ENCODE data around the gene KRT222.

KRT222 gene

GRCh38 chr17:40699371-40699770 is 34.4 kb upstream of the KRT222 start:
- H3K27me3 ChIP-seq (replicated peaks in 2 of 5; ENCODE audit: control insufficient read depth in 4 of 5, insufficient read depth in 5 of 5, low read length in 4 of 5): peaks cover 11 to 79% (median 46%) of the 10 kb centered on the region in 5 experiments
- CTCF ChIA-PET: no interaction called here

GRCh38 chr17:40697297-40697696 is 32.3 kb upstream of the KRT222 start:
- no peak overlapping the region for H3K27ac ChIP-seq (ENCODE audit: insufficient read depth in 1 of 2, low read depth in 1 of 2, low read length in 2 of 2, poor library complexity in 1 of 2, severe bottlenecking in 2 of 2)
- ChIA-PET POLR2A (no interaction called here), CTCF (no interaction called here)
- H3K27me3 ChIP-seq (replicated peaks in 2 of 5; ENCODE audit: control insufficient read depth in 4 of 5, insufficient read depth in 5 of 5, low read length in 4 of 5): peaks cover 8 to 88% (median 48%) of the 10 kb centered on the region in 5 experiments
- H3K36me3 ChIP-seq (ENCODE audit: control insufficient read depth in 4 of 4, insufficient read depth in 4 of 4, low read length in 3 of 4): no peaks in the 10 kb centered on the region
- H3K4me1 ChIP-seq (ENCODE audit: control extremely low read depth in 1 of 4, control insufficient read depth in 4 of 4, insufficient read depth in 4 of 4, low read length in 3 of 4): peaks cover 0 to 5% (median 0%) of the 10 kb centered on the region in 4 experiments
- H3K4me3 ChIP-seq (ENCODE audit: control insufficient read depth in 1 of 7, extremely low read depth in 1 of 7, insufficient read depth in 4 of 7, low read depth in 2 of 7, low read length in 6 of 7): no peak overlapping the region
- no peaks in the 10 kb centered on the region for H3K9me3 ChIP-seq (ENCODE audit: control extremely low read depth in 1 of 5, control insufficient read depth in 4 of 5, insufficient read depth in 2 of 5, low read depth in 1 of 5, low read length in 4 of 5)
- WGBS (ENCODE audit: insufficient coverage): 83% methylated on average over 7 of the region's 7 CpGs
- DNase-seq: no peak

More at GRCh38 chr17:40699371-40699770, 34.4 kb upstream of the KRT222 start:
- no peak for DNase-seq
- Histone ChIP-seq H3K36me3 (ENCODE audit: control insufficient read depth in 4 of 4, insufficient read depth in 4 of 4, low read length in 3 of 4) (no peaks in the 10 kb centered on the region), H3K27ac (ENCODE audit: insufficient read depth in 1 of 2, low read depth in 1 of 2, low read length in 2 of 2, poor library complexity in 1 of 2, severe bottlenecking in 2 of 2) (no peak overlapping the region), H3K4me1 (ENCODE audit: control extremely low read depth in 1 of 4, control insufficient read depth in 4 of 4, insufficient read depth in 4 of 4, low read length in 3 of 4) (peaks cover 0 to 5% (median 0%) of the 10 kb centered on the region in 4 experiments), H3K9me3 (ENCODE audit: control extremely low read depth in 1 of 5, control insufficient read depth in 4 of 5, insufficient read depth in 2 of 5, low read depth in 1 of 5, low read length in 4 of 5) (no peaks in the 10 kb centered on the region), H3K4me3 (ENCODE audit: control insufficient read depth in 1 of 7, extremely low read depth in 1 of 7, insufficient read depth in 4 of 7, low read depth in 2 of 7, low read length in 6 of 7) (no peak overlapping the region)
- POLR2A ChIA-PET: no interaction called here
- 98% methylated on average over 6 of the region's 9 CpGs for WGBS (ENCODE audit: insufficient coverage)

- ChIA-PET POLR2A (no interaction called here), CTCF (interaction anchor here (0.9 kb wide), 1 partner anchor 50 kb away, joined by 3 read pairs; no protein-coding TSS in a partner anchor)
- peaks cover 8 to 89% (median 49%) of the 10 kb centered on the region in 5 experiments for H3K27me3 ChIP-seq (replicated peaks in 2 of 5; ENCODE audit: control insufficient read depth in 4 of 5, insufficient read depth in 5 of 5, low read length in 4 of 5)
- peaks cover 0 to 5% (median 0%) of the 10 kb centered on the region in 4 experiments for H3K4me1 ChIP-seq (ENCODE audit: control extremely low read depth in 1 of 4, control insufficient read depth in 4 of 4, insufficient read depth in 4 of 4, low read length in 3 of 4)
- H3K4me3 ChIP-seq (ENCODE audit: control insufficient read depth in 1 of 7, extremely low read depth in 1 of 7, insufficient read depth in 4 of 7, low read depth in 2 of 7, low read length in 6 of 7): no peak overlapping the region
- H3K36me3 ChIP-seq (ENCODE audit: control insufficient read depth in 4 of 4, insufficient read depth in 4 of 4, low read length in 3 of 4): no peaks in the 10 kb centered on the region
- peak in 1 of 3 donors; percentile 6 for DNase-seq
- 17% methylated on average over 1 of the region's 3 CpGs for WGBS (ENCODE audit: insufficient coverage)
- no peaks in the 10 kb centered on the region for H3K9me3 ChIP-seq (ENCODE audit: control extremely low read depth in 1 of 5, control insufficient read depth in 4 of 5, insufficient read depth in 2 of 5, low read depth in 1 of 5, low read length in 4 of 5)
- H3K27ac ChIP-seq (ENCODE audit: insufficient read depth in 1 of 2, low read depth in 1 of 2, low read length in 2 of 2, poor library complexity in 1 of 2, severe bottlenecking in 2 of 2): no peak overlapping the region
Measured at GRCh38 chr17:40696651-40697072, 31.7 kb upstream of the KRT222 start.

DNA sequence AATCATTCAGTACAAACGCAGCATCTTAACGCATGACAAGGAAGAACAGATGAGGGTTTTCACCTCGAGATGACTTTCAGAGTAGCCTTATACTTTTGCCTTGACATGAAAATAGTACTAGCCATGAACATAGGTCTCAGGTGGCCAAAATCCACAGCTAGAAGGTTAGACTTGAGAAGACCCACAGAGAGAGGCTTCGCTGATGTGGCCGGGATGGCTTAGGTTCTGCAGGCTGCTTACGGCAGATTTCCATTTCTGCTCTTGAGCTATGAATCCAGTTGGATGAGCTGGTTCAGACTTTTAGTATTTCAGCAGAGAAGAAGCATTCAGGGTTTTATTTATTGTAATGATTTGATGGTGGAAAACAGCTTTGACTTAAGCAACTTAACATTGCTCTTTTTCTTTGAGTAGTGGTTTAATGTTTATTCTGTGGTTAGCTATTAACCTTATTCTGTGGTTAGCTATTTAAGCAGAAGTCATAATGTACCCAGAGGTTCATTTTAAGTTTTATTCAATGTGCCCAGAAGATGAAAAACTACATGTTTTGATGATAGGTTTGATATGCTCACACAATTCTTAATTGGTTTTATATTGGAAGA is 31.0 kb upstream of the KRT222 start:
- Histone ChIP-seq H3K27ac (ENCODE audit: insufficient read depth in 1 of 2, low read depth in 1 of 2, low read length in 2 of 2, poor library complexity in 1 of 2, severe bottlenecking in 2 of 2) (no peak overlapping the region), H3K9me3 (ENCODE audit: control extremely low read depth in 1 of 5, control insufficient read depth in 4 of 5, insufficient read depth in 2 of 5, low read depth in 1 of 5, low read length in 4 of 5) (no peaks in the 10 kb centered on the region), H3K4me3 (ENCODE audit: control insufficient read depth in 1 of 7, extremely low read depth in 1 of 7, insufficient read depth in 4 of 7, low read depth in 2 of 7, low read length in 6 of 7) (no peak overlapping the region), H3K4me1 (ENCODE audit: control extremely low read depth in 1 of 4, control insufficient read depth in 4 of 4, insufficient read depth in 4 of 4, low read length in 3 of 4) (peaks cover 0 to 5% (median 0%) of the 10 kb centered on the region in 4 experiments), H3K36me3 (ENCODE audit: control insufficient read depth in 4 of 4, insufficient read depth in 4 of 4, low read length in 3 of 4) (no peaks in the 10 kb centered on the region), H3K27me3 (replicated peaks in 2 of 5; ENCODE audit: control insufficient read depth in 4 of 5, insufficient read depth in 5 of 5, low read length in 4 of 5) (peaks cover 8 to 89% (median 49%) of the 10 kb centered on the region in 5 experiments)
- POLR2A ChIA-PET: interaction anchor here (0.8 kb wide), 1 partner anchor 10 kb away, joined by 3 read pairs; no protein-coding TSS in a partner anchor
- peak in 2 of 3 donors; percentile 29 to 33 for DNase-seq
- 95% methylated on average over 4 of the region's 6 CpGs for WGBS (ENCODE audit: insufficient coverage)
- CTCF ChIA-PET: interaction anchor here (0.9 to 1.0 kb wide), 2 partner anchors 49 to 76 kb away, joined by 3 to 6 read pairs; no protein-coding TSS in a partner anchor

- Histone ChIP-seq H3K4me3 (ENCODE audit: control insufficient read depth in 1 of 7, extremely low read depth in 1 of 7, insufficient read depth in 4 of 7, low read depth in 2 of 7, low read length in 6 of 7) (no peak overlapping the region), H3K27me3 (replicated peaks in 2 of 5; ENCODE audit: control insufficient read depth in 4 of 5, insufficient read depth in 5 of 5, low read length in 4 of 5) (peaks cover 8 to 87% (median 47%) of the 10 kb centered on the region in 5 experiments), H3K27ac (ENCODE audit: insufficient read depth in 1 of 2, low read depth in 1 of 2, low read length in 2 of 2, poor library complexity in 1 of 2, severe bottlenecking in 2 of 2) (no peak overlapping the region), H3K36me3 (ENCODE audit: control insufficient read depth in 4 of 4, insufficient read depth in 4 of 4, low read length in 3 of 4) (no peaks in the 10 kb centered on the region), H3K4me1 (ENCODE audit: control extremely low read depth in 1 of 4, control insufficient read depth in 4 of 4, insufficient read depth in 4 of 4, low read length in 3 of 4) (peaks cover 0 to 5% (median 0%) of the 10 kb centered on the region in 4 experiments), H3K9me3 (ENCODE audit: control extremely low read depth in 1 of 5, control insufficient read depth in 4 of 5, insufficient read depth in 2 of 5, low read depth in 1 of 5, low read length in 4 of 5) (no peaks in the 10 kb centered on the region)
- DNase-seq: no peak
- 94% methylated on average over 9 of the region's 9 CpGs for WGBS (ENCODE audit: insufficient coverage)
- CTCF ChIA-PET: interaction anchor here (0.8 kb wide), 1 partner anchor 13 kb away, joined by 3 read pairs; no protein-coding TSS in a partner anchor
- POLR2A ChIA-PET: no interaction called here
Measured at GRCh38 chr17:40694584-40694983, 29.6 kb upstream of the KRT222 start.

GRCh38 chr17:40687106-40687505 is 22.1 kb upstream of the KRT222 start:
- ChIA-PET CTCF (no interaction called here), POLR2A (no interaction called here)
- H3K36me3 ChIP-seq (ENCODE audit: control insufficient read depth in 4 of 4, insufficient read depth in 4 of 4, low read length in 3 of 4): no peaks in the 10 kb centered on the region
- no peak overlapping the region for H3K4me3 ChIP-seq (ENCODE audit: control insufficient read depth in 1 of 7, extremely low read depth in 1 of 7, insufficient read depth in 4 of 7, low read depth in 2 of 7, low read length in 6 of 7)
- 100% methylated on average over 1 of the region's 5 CpGs for WGBS (ENCODE audit: insufficient coverage)
- no peaks in the 10 kb centered on the region for H3K9me3 ChIP-seq (ENCODE audit: control extremely low read depth in 1 of 5, control insufficient read depth in 4 of 5, insufficient read depth in 2 of 5, low read depth in 1 of 5, low read length in 4 of 5)
- peaks cover 2 to 39% (median 15%) of the 10 kb centered on the region in 5 experiments for H3K27me3 ChIP-seq (replicated peaks in 2 of 5; ENCODE audit: control insufficient read depth in 4 of 5, insufficient read depth in 5 of 5, low read length in 4 of 5)
- no peak overlapping the region for H3K27ac ChIP-seq (ENCODE audit: insufficient read depth in 1 of 2, low read depth in 1 of 2, low read length in 2 of 2, poor library complexity in 1 of 2, severe bottlenecking in 2 of 2)
- no peak for DNase-seq
- no peaks in the 10 kb centered on the region for H3K4me1 ChIP-seq (ENCODE audit: control extremely low read depth in 1 of 4, control insufficient read depth in 4 of 4, insufficient read depth in 4 of 4, low read length in 3 of 4)

DNA sequence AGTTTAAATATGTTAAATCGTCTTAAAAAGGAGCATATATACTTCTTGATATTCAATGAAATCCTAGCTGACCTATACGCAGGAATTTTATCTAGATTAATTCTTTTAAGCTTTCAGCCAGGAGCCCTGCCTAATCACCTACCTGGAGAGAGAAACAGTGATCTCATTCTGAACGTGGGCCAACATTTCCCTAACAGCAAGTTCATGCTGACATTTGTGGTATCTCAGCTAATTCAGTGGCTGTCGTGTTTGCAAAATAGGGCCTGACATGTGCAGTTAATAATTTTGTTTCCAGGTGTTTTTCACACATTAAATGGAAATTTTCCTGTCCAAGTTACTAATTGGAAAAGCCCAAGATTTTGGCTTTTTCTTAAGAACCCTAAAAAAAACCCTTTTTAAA is 21.2 kb upstream of the KRT222 start:
- CTCF ChIA-PET: no interaction called here
- POLR2A ChIA-PET: no interaction called here
- no peaks in the 10 kb centered on the region for H3K9me3 ChIP-seq (ENCODE audit: control extremely low read depth in 1 of 5, control insufficient read depth in 4 of 5, insufficient read depth in 2 of 5, low read depth in 1 of 5, low read length in 4 of 5)
- no peaks in the 10 kb centered on the region for H3K36me3 ChIP-seq (ENCODE audit: control insufficient read depth in 4 of 4, insufficient read depth in 4 of 4, low read length in 3 of 4)
- no peak for DNase-seq
- 88% methylated on average over 2 of the region's 4 CpGs for WGBS (ENCODE audit: insufficient coverage)
- H3K27me3 ChIP-seq (replicated peaks in 2 of 5; ENCODE audit: control insufficient read depth in 4 of 5, insufficient read depth in 5 of 5, low read length in 4 of 5): peaks cover 2 to 35% (median 12%) of the 10 kb centered on the region in 5 experiments
- no peak overlapping the region for H3K27ac ChIP-seq (ENCODE audit: insufficient read depth in 1 of 2, low read depth in 1 of 2, low read length in 2 of 2, poor library complexity in 1 of 2, severe bottlenecking in 2 of 2)
- H3K4me3 ChIP-seq (ENCODE audit: control insufficient read depth in 1 of 7, extremely low read depth in 1 of 7, insufficient read depth in 4 of 7, low read depth in 2 of 7, low read length in 6 of 7): no peak overlapping the region
- no peaks in the 10 kb centered on the region for H3K4me1 ChIP-seq (ENCODE audit: control extremely low read depth in 1 of 4, control insufficient read depth in 4 of 4, insufficient read depth in 4 of 4, low read length in 3 of 4)
